ENCODE results near the gene ZNF75A. TPM values are rescaled to one million over a fixed set of nuclear protein-coding genes. Genes with fewer than 3 reads are reported as not detected.
A peak's percentile ranks its signal among the peaks of the same experiment; 100 is the strongest.

Gene ZNF75A
- polyA plus RNA-seq, 2 of the 4 experiments (the other 2 are of a cell fraction) = 16.6 to 27.3 TPM

DNA sequence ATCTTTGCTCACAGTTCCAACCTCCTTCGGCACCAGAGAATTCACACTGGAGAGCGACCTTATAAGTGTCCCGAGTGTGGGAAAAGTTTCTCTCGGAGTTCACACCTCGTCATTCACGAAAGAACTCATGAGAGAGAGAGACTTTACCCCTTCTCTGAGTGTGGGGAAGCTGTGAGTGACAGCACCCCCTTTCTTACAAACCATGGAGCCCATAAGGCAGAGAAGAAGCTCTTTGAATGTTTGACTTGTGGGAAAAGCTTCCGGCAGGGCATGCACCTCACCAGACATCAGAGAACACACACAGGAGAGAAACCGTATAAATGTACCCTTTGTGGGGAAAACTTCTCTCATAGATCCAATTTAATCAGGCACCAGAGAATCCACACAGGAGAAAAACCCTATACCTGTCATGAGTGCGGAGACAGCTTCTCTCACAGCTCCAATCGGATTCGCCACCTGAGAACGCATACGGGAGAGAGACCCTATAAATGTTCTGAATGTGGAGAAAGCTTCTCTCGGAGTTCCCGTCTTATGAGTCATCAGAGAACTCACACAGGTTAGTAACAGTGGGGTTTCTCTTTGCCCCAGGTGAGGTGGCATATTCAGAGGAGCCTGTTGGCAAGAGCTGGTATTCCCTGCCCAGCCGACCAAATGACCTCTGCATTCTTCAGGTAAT lies 15.2 kb upstream of the ZNF75A start:
- POLR2A ChIA-PET = no interaction called here
- WGBS (ENCODE audit: missing lambda C conversion rate) = 97% methylated on average over 16 of the region's 16 CpGs
- ATAC-seq = no peak
- peak in 1 of 2 experiments; percentile 37 for DNase-seq (ENCODE audit: low read depth in 1 of 2, low spot score in 1 of 2)
- H3K9me3 ChIP-seq = peaks cover 98% of the 10 kb centered on the region
- no peaks in the 10 kb centered on the region for H3K4me1 ChIP-seq
- TF ChIP-seq SMC3 (IDR thresholded peaks at IDR 0.05) (no peak), HOXA7 (CRISPR knock-in tag; IDR thresholded peaks at IDR 0.05) (no peak), FOSL2 (IDR thresholded peaks at IDR 0.05) (no peak), FOSL2 (CRISPR knock-in tag; IDR thresholded peaks at IDR 0.05) (peak; percentile 60; the same call in 1 of the 2 replicates), KDM1A (IDR thresholded peaks at IDR 0.05; ENCODE audit: low read depth) (0 out of 2 replicates have a peak, but pooled peaks have one; percentile 51)
- TF ChIP-seq, protein P1, sequence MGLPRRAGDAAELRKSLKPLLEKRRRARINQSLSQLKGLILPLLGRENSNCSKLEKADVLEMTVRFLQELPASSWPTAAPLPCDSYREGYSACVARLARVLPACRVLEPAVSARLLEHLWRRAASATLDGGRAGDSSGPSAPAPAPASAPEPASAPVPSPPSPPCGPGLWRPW (IDR thresholded peaks at IDR 0.05) = peak; percentile 47; the same call in 1 of the 2 replicates
- TF ChIP-seq, protein P2, sequence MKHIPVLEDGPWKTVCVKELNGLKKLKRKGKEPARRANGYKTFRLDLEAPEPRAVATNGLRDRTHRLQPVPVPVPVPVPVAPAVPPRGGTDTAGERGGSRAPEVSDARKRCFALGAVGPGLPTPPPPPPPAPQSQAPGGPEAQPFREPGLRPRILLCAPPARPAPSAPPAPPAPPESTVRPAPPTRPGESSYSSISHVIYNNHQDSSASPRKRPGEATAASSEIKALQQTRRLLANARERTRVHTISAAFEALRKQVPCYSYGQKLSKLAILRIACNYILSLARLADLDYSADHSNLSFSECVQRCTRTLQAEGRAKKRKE (CRISPR knock-in tag; IDR thresholded peaks at IDR 0.05; ENCODE audit: low read depth) = no peak
- CTCF ChIA-PET = no interaction called here
- no peak for FAIRE-seq
- H3K4me3 ChIP-seq = no peak overlapping the region
- no peak overlapping the region for H3K4me2 ChIP-seq
- H3K27ac ChIP-seq = no peak overlapping the region

DNA sequence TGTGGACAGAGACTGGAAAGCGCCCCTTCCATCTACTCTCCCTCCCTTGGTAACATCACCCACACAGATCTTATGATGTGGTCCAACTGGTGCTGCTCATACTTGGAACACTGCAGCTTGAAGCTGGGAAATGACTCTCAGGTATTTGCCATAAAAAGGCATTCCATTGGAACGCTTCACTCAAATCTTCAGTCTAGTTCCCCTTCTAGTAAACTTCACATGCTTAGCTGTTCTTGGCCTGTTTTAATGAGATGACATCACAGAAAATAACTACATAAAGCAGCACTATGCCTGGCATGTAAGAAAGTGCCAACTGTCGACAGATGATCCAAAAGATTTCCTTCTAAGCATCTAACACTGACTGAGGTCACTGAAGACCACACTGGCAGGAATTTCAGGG lies 12.7 kb upstream of the ZNF75A start:
- no peaks in the 10 kb centered on the region for H3K4me1 ChIP-seq
- ChIA-PET POLR2A (interaction anchor here (3.2 kb wide), 1 partner anchor 9 kb away, joined by 10 read pairs; the partner anchor contains the start of gene ZNF263), CTCF (interaction anchor here (1.2 kb wide), 1 partner anchor 13 kb away, joined by 5 read pairs; the partner anchor contains the start of genes TIGD7 and ZNF75A)
- FAIRE-seq = no peak
- no peak for DNase-seq (ENCODE audit: low read depth in 1 of 2, low spot score in 1 of 2)
- H3K4me2 ChIP-seq = no peak overlapping the region
- no peak for ATAC-seq
- H3K9me3 ChIP-seq = peaks cover 95% of the 10 kb centered on the region
- WGBS (ENCODE audit: missing lambda C conversion rate) = 93% methylated on average over 3 of the region's 3 CpGs
- no peak overlapping the region for H3K27ac ChIP-seq
- no peak overlapping the region for H3K4me3 ChIP-seq
- no peak for TF ChIP-seq EHF (CRISPR knock-in tag; IDR thresholded peaks at IDR 0.05)
- no peak for TF ChIP-seq FOXS1 (CRISPR knock-in tag; IDR thresholded peaks at IDR 0.05)
- no peak for TF ChIP-seq JUNB (IDR thresholded peaks at IDR 0.05)
- TF ChIP-seq, protein P3, sequence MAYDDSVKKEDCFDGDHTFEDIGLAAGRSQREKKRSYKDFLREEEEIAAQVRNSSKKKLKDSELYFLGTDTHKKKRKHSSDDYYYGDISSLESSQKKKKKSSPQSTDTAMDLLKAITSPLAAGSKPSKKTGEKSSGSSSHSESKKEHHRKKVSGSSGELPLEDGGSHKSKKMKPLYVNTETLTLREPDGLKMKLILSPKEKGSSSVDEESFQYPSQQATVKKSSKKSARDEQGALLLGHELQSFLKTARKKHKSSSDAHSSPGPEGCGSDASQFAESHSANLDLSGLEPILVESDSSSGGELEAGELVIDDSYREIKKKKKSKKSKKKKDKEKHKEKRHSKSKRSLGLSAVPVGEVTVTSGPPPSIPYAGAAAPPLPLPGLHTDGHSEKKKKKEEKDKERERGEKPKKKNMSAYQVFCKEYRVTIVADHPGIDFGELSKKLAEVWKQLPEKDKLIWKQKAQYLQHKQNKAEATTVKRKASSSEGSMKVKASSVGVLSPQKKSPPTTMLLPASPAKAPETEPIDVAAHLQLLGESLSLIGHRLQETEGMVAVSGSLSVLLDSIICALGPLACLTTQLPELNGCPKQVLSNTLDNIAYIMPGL (CRISPR knock-in tag; IDR thresholded peaks at IDR 0.05; ENCODE audit: borderline replicate concordance) = no peak
- TF ChIP-seq BHLHE40 (IDR thresholded peaks at IDR 0.05; ENCODE audit: low read depth, low read length) = no peak

DNA sequence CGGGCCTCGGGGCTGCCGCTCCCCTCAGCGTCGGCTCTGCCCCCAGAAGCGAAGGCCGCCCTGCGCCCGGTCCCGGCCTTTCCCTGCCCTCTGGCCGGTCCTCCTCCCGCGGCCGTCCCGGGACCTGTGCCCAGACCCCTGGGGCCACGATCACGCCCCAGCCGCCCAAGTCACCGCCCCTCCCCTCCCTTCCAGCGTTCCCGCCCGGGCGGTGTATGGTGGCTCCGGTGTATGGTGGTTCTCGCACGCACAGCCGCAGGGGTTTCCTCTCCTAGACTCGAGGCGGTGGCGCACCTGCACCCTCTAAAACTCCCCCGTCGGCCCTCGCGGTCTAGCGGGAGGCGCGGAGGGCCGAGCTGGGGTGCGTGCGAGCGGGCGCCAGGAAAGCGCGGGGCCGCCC lies 10.1 kb upstream of the ZNF75A start:
- no peak overlapping the region for H3K4me2 ChIP-seq
- FAIRE-seq = no peak
- no peaks in the 10 kb centered on the region for H3K4me1 ChIP-seq
- H3K27ac ChIP-seq = no peak overlapping the region
- no peak overlapping the region for H3K4me3 ChIP-seq
- no peak for TF ChIP-seq KDM1A (IDR thresholded peaks at IDR 0.05; ENCODE audit: low read depth)
- TF ChIP-seq CHD4 (IDR thresholded peaks at IDR 0.05; ENCODE audit: borderline replicate concordance) = no peak
- TF ChIP-seq BHLHE40 (IDR thresholded peaks at IDR 0.05; ENCODE audit: low read depth, low read length) = no peak
- no peak for TF ChIP-seq FOSL2 (IDR thresholded peaks at IDR 0.05)
- no peak for TF ChIP-seq FOSL2 (CRISPR knock-in tag; IDR thresholded peaks at IDR 0.05)
- TF ChIP-seq SREBF2 (IDR thresholded peaks at IDR 0.05) = no peak
- no peak for TF ChIP-seq RFX5 (IDR thresholded peaks at IDR 0.05)
- no peak for TF ChIP-seq TP53 (CRISPR knock-in tag; IDR thresholded peaks at IDR 0.05)
- TF ChIP-seq, protein P4, sequence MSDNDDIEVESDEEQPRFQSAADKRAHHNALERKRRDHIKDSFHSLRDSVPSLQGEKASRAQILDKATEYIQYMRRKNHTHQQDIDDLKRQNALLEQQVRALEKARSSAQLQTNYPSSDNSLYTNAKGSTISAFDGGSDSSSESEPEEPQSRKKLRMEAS (IDR thresholded peaks at IDR 0.05) = no peak
- TF ChIP-seq NFE2L2 (conservative IDR thresholded peaks at IDR 0.05; ENCODE audit: low read length) = no peak
- no peak for TF ChIP-seq FOXS1 (CRISPR knock-in tag; IDR thresholded peaks at IDR 0.05)
- no peak for TF ChIP-seq ZNF302 (CRISPR knock-in tag; IDR thresholded peaks at IDR 0.05)
- TF ChIP-seq ZSCAN20 (CRISPR knock-in tag; IDR thresholded peaks at IDR 0.05) = no peak
- no peak for TF ChIP-seq POLR2AphosphoS2 (conservative IDR thresholded peaks at IDR 0.05; ENCODE audit: low read length)
- no peak for TF ChIP-seq NR3C1 (IDR thresholded peaks at IDR 0.05)
- TF ChIP-seq CEBPB (IDR thresholded peaks at IDR 0.05) = no peak
- no peak for TF ChIP-seq EHF (CRISPR knock-in tag; IDR thresholded peaks at IDR 0.05)
- TF ChIP-seq JUN (IDR thresholded peaks at IDR 0.05) = no peak
- no peak for TF ChIP-seq RAD21 (conservative IDR thresholded peaks at IDR 0.05 in 1 of 2, IDR thresholded peaks at IDR 0.05 in 1 of 2)
- TF ChIP-seq, protein P5, sequence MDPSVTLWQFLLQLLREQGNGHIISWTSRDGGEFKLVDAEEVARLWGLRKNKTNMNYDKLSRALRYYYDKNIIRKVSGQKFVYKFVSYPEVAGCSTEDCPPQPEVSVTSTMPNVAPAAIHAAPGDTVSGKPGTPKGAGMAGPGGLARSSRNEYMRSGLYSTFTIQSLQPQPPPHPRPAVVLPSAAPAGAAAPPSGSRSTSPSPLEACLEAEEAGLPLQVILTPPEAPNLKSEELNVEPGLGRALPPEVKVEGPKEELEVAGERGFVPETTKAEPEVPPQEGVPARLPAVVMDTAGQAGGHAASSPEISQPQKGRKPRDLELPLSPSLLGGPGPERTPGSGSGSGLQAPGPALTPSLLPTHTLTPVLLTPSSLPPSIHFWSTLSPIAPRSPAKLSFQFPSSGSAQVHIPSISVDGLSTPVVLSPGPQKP (IDR thresholded peaks at IDR 0.05; ENCODE audit: low read depth, low read length) = no peak
- TF ChIP-seq KDM5A (IDR thresholded peaks at IDR 0.05) = no peak
- H3K9me3 ChIP-seq = peaks cover 97% of the 10 kb centered on the region
- POLR2A ChIA-PET = no interaction called here
- CTCF ChIA-PET = no interaction called here
- no peak; a peak in 1 of 6 replicates for ATAC-seq
- 98% methylated on average over 37 of the region's 45 CpGs for WGBS (ENCODE audit: missing lambda C conversion rate)
- DNase-seq (ENCODE audit: low read depth in 1 of 2, low spot score in 1 of 2) = no peak

Measured in A549 (cell line).